GM11168 (cell line): Measurements from ENCODE around the gene RAF1.
"Not testable (repeated sequence)": the region's sequence is repeated elsewhere in the genome, so short reads cannot be mapped to it uniquely, and the experiment has no call there.

Experiments used
- in situ Hi-C: fragments of 300-500 bp; cut with MboI; formaldehyde crosslinking; loops from one replicate; pipeline ENCODE4 v1.12.0; 2022; ENCODE audit warnings: low sequenced_read_pairs; ENCODE audit not compliant: unreplicated experiment

Gene RAF1

DNA sequence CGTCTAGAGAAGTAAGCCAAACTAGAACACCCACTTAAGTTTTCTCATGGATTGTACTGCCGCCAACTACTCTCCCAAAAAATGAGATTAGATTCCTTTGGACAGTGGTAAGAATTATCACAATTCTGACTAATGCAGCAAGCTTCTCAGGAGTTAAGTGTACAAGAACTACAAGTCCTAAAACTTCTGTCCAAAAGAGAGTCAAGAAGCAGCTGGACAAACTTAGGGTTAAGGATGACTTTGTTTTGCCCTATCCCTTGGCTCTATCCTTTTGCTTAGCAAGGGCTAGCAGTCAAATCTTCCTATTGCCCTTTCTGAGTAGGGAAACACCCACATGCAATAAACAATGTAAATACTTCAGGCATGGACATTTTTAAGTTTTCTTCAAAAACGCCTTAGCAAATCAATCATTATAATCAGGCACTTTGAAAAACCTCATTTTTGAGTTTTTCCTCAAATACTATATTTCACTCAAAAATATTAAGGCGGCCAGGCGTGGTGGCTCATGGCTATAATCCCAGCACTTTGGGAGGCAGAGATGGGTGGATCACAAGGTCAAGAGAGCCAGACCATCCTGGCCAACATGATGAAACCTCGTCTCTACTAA, 19.5 kb downstream of the RAF1 start:
- in situ Hi-C loops: no loop called here

DNA sequence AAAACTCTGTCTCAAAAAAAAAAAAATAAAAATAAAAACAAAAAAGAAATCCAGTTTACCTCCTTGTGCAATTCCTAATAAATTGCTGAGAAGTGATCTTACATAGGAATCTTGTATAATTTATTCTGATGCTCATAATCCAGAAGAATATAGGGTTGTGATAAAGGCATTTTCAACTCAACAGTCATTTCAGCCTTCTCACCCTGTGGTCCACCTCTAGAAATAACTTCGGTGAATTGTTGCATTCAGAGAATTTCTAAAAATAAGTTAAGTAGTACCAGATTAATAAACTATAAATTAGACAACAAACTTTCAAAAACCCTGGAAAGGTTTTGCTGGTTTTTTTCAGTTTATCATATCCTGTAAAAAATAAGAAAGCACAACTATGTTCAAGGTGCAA, 20.2 kb downstream of the RAF1 start:
- in situ Hi-C loops: no loop called here

DNA sequence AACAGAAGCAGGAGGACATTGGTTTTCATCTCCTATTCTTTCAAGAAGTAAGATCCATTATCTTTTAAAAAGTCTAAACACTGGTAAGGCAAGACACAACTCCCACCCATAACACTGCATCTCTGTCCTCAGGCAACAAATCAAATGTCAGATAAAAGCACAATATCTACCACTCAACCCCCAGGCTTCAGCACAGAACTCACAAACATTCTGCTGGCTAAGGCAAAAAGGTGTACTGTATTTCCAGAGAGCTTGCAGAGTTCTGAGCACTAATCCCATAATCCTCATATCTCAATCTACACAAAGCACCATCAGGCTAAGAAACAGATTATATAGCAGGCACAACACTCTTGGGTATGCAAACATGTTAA, 20.9 kb downstream of the RAF1 start:
- in situ Hi-C loops: no loop called here

DNA sequence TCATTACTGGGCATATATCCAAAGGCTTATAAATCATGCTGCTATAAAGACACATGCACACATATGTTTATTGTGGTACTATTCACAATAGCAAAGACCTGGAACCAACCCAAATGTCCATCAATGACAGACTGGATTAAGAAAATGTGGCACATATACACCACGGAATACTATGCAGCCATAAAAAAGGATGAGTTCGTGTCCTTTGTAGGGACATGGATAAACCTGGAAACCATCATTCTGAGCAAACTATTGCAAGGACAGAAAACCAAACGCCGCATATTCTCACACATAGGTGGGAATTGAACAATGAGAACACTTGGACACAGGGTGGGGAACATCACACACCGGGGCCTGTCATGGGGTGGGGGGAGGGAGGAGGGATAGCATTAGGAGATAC, 23.1 kb downstream of the RAF1 start:
- in situ Hi-C loops: not testable (repeated sequence)

DNA sequence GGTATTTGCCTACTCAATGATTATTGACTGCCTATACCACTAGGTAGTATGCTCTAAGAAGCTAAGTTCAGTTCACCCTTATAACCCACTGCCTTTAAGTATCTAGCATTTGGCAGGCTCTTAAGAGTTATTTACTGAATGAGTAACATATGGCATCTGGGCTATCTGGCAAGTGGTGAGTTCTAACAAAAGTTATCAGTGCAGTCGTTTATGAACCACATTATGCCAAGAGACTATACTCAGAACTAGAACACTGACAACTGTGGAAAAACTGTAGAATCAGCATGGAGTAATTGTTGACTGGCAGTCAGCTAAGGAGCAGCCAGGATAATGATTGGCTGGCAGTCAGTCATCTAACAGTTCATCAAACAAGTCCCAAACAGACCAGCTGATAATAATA, 25.8 kb downstream of the RAF1 start:
- in situ Hi-C loops: no loop called here

DNA sequence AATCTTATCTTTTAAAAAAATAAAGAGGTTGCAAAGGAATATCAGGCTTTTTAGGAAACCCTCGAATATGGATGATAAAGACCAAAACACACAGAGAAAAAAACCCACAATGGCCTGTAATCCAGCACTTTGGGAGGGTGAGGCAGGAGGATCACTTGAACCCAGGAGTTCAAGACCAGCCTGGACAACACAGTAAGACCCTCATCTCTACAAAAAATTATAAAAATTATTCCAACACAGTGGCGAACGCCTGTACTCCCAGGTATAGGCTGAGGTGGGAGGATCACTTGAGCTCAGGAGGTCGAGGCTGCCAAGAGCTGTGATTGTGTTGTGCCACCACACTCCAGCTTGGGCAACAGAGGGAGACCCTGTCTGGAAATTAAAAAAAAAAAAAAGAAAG, 30.8 kb downstream of the RAF1 start:
- in situ Hi-C loops: no loop called here

DNA sequence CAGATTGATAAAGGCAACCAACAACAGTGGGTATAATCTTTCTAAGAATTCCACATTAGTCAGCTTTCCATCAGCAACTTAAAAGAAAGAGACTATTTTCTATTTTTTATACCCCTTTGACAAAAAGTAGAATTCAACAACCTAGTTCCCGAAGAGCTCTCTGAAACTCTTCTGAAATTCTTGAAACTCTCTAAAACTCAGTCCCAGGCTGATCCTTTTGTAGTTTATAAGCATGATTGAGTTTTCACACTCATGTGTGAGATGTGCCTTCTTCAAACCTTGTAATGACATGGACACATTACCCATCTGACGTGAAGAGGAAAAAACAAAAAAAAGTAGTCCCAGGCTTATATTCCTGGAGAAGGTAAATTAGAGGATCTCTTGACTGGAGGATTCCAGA, 31.4 kb downstream of the RAF1 start:
- in situ Hi-C loops: no loop called here

DNA sequence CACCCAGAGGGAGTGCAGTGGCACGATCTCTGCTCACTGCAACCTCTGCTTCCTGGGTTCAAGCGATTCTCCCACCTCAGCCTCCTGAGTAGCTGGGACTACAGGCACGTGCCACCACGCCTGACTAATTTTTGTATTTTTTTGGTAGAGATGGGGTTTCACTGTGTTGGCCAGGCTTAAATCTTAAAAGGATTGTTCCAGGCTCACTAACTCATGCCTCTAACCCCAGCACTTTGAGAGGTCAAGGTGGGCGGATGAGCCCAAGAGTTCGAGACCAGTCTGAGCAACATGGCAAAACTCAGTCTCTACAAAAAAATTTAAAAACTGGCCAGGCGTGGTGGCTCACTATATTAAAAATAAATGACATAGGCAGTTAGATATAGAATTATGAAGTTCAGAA, 33.1 kb downstream of the RAF1 start:
- in situ Hi-C loops: not testable (repeated sequence)

DNA sequence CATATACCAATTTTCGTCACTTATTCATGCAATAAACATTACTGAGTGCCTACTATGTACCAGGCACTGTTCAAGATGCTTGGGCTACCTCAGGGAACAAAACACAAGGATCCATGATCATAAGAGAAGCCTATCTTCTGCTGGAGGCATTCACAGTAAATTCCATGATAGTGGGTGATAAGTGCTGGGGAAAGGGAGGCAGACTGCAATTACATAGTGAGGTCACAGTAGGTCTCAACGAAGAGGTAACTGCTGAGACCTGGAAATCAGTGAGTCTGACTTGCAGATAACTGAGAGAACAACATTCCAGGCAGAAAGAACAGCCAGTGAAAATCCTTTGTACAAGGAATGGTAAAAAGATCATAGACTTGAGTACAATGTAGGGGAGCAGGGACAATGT, 33.6 kb downstream of the RAF1 start:
- in situ Hi-C loops: no loop called here

DNA sequence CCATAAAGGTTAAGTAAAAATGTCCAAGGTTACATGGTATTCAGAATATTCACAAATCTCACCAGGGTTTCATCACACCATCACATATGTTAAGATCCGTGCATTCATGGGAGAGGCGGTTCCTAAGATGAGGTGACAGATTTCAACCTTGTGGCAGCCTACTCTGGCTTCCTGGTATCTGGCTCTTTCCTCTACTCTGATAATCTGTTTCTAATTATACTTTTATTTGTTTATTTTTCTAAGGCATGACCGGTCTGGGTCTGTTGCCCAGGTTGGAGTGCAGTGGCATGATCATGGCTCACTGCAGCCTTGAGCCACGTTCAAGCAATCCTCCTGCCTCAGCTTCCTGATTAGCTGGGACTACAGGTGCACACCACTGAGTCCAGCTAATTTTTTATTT, 34.4 kb downstream of the RAF1 start:
- in situ Hi-C loops: no loop called here

DNA sequence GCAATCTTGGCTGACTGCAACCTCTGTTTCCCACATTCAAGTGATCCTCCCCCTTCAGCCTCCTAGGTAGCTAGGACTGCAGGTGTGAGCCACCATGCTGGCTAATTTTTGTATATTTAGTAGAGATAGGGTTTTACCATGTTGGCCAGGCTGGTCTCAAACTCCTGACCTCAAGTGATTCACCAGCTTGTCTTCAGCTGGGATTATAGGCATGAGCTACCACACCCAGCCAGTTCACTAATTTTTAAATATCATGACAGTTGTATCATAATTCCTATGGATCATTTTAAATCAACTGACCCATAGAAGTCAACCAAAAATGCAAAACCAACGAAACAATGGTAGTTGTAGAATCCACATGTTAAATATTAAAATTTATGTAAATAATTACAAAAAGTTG, 35.1 kb downstream of the RAF1 start:
- in situ Hi-C loops: no loop called here

DNA sequence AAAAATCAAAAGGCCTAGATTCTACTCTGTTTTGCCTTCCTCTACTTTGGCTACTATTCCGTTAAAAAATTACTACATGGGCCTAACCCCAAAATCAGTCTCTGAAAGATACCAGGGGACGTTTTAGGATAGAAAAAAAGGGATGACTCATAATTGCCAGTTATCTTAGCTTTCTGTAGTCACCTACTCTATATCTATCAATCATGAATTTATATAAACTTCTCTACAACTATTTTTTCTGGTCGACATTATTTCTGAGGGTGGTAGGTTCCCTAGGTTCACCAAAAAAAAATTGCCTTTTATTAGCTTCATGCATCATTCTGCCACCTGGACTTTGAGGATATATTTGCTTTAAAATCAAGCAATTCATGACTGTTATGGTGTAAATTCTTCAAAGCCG, 36.5 kb downstream of the RAF1 start:
- in situ Hi-C loops: no loop called here

DNA sequence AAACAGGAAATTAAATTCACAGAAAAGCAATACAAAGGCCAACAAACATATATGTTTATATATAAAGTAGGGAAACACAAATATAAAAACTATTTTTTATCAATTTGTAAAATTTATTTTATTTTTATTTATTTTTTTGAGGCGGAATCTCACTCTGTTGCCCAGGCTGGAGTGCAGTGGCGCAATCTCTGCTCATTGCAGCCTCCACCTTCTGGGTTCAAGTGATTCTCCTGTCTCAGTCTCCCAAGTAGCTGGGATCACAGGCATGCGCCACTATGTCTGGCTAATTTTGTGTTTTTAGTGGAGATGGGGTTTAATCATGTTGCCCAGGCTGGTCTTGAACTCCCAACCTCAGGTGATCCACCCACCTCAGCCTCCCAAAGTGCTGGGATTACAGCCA, 39.0 kb downstream of the RAF1 start:
- in situ Hi-C loops: not testable (repeated sequence)

DNA sequence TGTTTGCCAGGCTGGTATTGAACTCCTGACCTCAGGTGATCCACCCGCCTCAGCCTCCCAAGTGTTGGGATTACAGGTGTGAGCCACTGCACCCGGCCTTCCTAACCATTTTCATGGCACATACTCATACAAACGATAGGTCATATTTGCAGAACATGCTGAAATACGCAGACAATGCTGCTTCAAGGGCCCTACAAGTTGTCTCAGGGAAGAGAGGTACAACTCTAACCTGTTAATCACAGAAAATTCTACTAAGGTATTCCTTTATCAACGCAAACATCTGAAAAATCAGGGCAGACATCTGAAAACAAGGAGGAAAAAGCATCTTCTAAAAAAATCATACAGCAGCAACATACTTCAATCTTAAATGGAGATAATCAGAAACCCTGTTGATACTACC, 39.9 kb downstream of the RAF1 start:
- in situ Hi-C loops: no loop called here

DNA sequence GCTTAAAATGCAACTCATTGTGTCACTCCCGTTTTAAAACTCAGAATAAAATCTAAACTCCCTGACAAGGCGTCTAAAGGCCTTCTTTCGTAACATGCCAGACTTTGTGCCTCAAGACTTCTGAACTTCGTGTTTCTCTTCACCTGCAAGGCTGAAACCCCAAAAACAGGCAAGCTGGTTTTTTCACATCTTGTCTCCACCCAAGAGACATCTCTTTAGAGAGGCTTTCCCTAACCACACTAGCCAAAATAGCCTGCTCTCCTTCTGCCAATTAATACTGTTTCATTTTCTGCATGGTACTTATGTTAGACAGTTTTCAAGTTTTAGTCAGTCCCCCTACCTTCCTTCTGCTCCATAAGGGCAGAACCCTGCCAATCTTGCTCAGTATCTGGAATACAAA, 41.6 kb downstream of the RAF1 start:
- in situ Hi-C loops: no loop called here

DNA sequence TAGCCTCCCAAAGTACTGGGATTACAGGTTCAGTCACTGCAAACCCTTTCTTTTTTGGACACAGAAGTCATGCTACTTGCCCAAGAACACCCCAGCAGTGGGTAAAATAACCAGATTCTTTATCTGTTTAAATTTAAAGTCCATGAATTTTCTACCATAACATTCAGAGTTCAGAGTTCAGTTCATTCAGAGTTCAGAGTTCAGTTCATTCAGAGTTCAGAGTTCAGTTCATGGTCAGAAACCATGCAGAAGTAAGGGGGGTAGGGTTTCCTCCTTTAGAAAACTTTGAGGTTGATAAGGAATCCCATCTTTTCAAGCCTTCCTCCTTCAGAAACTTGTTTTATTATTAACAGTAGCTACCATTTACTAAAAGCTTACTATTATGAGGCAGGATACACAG, 43.2 kb downstream of the RAF1 start:
- in situ Hi-C loops: no loop called here

DNA sequence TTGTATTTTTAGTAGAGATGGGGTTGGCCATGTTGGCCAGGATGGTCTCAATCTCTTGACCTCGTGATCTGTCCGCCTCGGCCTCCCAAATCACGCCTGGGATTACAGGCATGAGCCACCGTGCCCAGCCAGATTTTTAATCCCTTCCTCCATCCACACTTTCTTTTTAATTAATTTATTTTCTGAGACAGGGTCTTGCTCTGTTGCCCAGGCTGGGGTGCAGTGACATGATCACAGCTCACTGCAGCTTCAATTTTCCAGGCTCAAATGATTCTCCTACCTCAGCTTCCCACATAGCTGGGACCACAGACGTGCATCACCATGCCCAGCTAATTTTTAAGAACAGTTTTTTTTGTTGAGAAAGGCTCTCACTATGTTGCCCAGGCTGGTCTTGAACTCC, 43.6 kb downstream of the RAF1 start:
- in situ Hi-C loops: no loop called here

DNA sequence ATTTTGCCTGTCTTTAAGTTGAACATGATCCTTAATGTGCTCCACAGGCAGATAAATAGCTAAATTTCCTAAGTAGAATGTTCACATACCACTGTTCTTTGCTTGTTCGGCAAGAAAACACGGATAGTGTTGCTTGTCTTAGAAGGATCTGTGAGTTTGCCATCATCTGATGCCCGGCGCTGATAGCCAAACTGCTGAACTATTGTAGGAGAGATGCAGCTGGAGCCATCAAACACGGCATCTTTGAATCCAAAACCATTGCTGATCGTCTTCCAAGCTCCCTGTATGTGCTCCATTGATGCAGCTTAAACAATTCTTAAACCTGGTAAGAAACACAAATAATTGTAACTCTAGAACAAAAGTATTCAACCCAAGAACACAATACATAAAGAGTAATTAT, 45.5 kb downstream of the RAF1 start:
- in situ Hi-C loops: no loop called here

DNA sequence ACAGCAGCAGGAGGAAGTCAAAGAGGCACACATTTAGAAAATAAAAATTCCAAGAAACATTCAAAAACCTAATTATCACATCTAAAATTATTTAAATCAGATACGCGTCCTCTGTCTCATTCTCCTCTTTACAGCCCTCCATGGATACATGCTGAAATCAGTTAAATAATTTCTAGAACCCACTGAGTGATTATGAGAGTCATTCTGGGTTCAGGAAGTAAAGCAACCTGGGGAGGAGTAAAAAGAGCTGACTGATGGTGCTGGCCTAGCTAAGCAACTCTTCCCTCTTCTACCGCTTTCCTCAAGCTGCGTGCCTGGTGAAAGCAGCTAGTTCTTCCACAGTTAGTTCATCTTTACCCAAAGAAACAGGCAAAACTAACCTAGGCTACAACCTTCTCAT, 48.7 kb downstream of the RAF1 start:
- in situ Hi-C loops: no loop called here

DNA sequence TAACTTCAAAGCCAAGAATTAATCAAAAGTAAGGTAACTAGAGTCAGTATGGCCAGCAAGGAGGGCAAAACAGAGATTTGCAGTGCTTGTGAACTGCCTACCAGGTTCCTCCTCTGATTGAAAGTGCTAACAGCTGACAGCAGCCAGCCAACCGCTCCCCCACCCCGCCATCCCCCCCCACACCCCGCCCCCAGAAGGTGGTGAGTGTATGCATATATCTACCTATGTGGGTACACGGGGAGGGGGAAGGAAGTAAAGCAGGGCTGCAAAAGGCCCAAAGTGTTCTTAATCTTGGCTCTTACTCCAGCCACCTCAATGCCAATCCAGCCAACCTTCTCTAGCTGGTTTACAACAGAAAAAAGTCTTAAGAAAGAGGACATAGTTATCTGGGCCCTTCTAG, 50.7 kb downstream of the RAF1 start:
- in situ Hi-C loops: no loop called here

DNA sequence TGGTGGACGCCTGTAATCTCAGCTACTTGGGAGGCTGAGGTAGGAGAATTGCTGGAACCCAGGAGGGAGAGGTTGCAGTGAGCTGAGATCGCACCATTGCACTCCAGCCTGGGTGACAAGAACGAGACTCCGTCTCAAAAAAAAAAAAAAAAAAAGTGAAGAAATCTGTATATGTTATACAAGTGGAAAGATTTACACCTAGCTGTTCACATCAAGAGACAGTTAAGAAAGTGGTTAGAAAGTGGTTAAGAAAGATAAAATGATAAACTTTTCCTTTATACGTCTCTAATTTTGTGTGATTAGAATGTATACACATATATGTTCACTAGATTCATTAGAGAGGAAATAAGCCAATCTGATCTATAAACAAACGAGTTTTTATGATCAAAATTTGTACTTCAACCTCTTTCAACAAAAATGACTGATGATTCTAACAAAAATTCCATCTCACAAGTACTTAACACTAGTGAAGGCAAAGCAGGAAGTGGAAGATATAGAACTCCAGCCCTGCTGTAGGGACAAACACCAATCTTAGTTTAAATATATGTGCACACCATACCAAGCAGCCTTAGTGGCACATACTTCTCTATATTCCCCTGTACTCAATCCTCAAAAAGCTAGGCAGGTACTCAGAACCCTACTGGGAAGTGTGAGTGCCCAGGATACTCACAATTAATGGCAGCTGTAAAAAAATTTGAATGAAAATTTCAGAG, 51.2 kb downstream of the RAF1 start:
- in situ Hi-C loops: no loop called here

DNA sequence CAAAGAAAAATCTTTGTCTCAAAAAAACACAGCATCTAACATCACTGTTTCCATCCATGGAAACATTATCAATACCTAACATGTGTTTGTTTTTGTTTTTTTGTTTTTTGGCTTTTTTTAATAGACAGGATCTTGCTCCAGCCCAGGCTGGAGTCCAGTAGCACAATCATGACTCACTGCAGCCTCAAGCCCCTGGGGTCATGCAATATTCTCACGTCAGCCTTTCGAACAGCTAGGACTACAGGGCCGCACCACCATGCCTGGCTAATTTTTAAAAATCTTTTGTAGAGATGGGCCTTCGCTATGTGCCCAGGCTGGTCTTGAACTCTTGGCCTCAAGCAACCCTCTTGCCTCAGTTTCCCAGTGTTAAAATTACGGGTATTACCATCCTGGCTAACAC, 52.8 kb downstream of the RAF1 start:
- in situ Hi-C loops: no loop called here
